Panc1 (cell line): ENCODE results near the gene CEACAM5. TPM values are rescaled to one million over a fixed set of nuclear protein-coding genes. Genes with fewer than 3 reads are reported as not detected.

Experiments
- ATAC-seq: fragments of 200-7000 bp; cut with Tn5 transposase; 2 replicates; pipeline ENCODE4 v1.9.1; 2020; ENCODE audit warnings: mild to moderate bottlenecking, moderate library complexity
- BruUV-seq: library from RNA; stranded (reverse); fragments of 400-500 nt; replicated peaks from 2 replicates; lab custom pipeline; 2021; lab: Mats Ljungman, UMichigan
- CTCF ChIA-PET: fragments of 300-600 bp; sonication (Branson Sonifier 250); formaldehyde crosslinking; loops from one replicate; lab custom pipeline; 2022; ENCODE audit warnings: antibody characterized with exemption; lab: Charles Lee
- POLR2A ChIA-PET: fragments of 300-600 bp; sonication (Branson Sonifier 250); formaldehyde crosslinking; loops from one replicate; lab custom pipeline; 2022; ENCODE audit warnings: antibody characterized with exemption; lab: Charles Lee
- DNase-seq: peaks from one replicate; pipeline ENCODE4 v3.0.0-alpha.2; 2010; ENCODE audit warnings: low read depth, low spot score
- H3K27ac ChIP-seq: 2 replicates; pipeline ENCODE4 v1.5.1; 2011; ENCODE audit warnings: mild to moderate bottlenecking, low read length, inconsistent platforms
- H3K27me3 ChIP-seq: fragments of 200-500 bp; sonication (Bioruptor generic); 2 replicates; pipeline ENCODE4 v1.6.0; 2014; ENCODE audit warnings: low read length, inconsistent platforms; ENCODE audit not compliant: control insufficient read depth, insufficient read depth
- H3K36me3 ChIP-seq: fragments of 200-500 bp; sonication (Bioruptor generic); 2 replicates; pipeline ENCODE4 v1.5.1; 2014; ENCODE audit warnings: inconsistent platforms, mild to moderate bottlenecking, low read length, moderate library complexity; ENCODE audit not compliant: control insufficient read depth, insufficient read depth
- H3K4me1 ChIP-seq: 2 replicates; pipeline ENCODE4 v1.5.1; 2011; ENCODE audit warnings: inconsistent platforms, mild to moderate bottlenecking, low read length, moderate library complexity; ENCODE audit not compliant: control insufficient read depth, insufficient read depth
- H3K4me3 ChIP-seq, 2 experiments: 2 replicates each; pipeline ENCODE4 v1.5.1; 2011 to 2012; ENCODE audit warnings: low read depth in 2 of 2, low read length in 2 of 2, mild to moderate bottlenecking in 2 of 2, inconsistent platforms in 1 of 2, moderate library complexity in 1 of 2
- H3K9me3 ChIP-seq: fragments of 200-500 bp; sonication (Bioruptor generic); 2 replicates; pipeline ENCODE4 v1.5.1; 2014; ENCODE audit warnings: low read depth, mild to moderate bottlenecking, inconsistent platforms, low read length, moderate library complexity; ENCODE audit not compliant: control insufficient read depth, insufficient read depth
- POLR2AphosphoS5 ChIP-seq: IDR thresholded peaks from 2 replicates; pipeline ENCODE4 v1.6.1; 2012; ENCODE audit warnings: mild to moderate bottlenecking, low read depth, low read length, moderate library complexity
- SIN3A ChIP-seq: IDR thresholded peaks from 2 replicates; pipeline ENCODE4 v1.6.1; 2012; ENCODE audit warnings: low read depth, mild to moderate bottlenecking, low read length, moderate library complexity, borderline replicate concordance; ENCODE audit not compliant: insufficient read depth
- TCF7L2 ChIP-seq: IDR thresholded peaks from 2 replicates; pipeline ENCODE4 v1.6.1; 2011; ENCODE audit warnings: mild to moderate bottlenecking, low read depth, low read length, inconsistent platforms
- in situ Hi-C: cut with HindIII; loops from 2 replicates; pipeline ENCODE4 v1.10.0; 2016; ENCODE audit warnings: low sequenced_read_pairs, low pct_unique_long_range_greater_than_20kb
- intact Hi-C: fragments of 100-400 bp; cut with micrococcal nuclease; formaldehyde crosslinking; loops from one replicate; pipeline ENCODE4 v1.10.0; 2022; ENCODE audit not compliant: unreplicated experiment
- total RNA-seq: library from RNA; stranded (reverse); gene quantifications from one replicate; pipeline ENCODE4 v1.2.1, GENCODE V29; 2021; ENCODE audit not compliant: unreplicated experiment
- TF ChIP-seq, protein P1 (sequence below): fragments of 450-650 bp; IDR thresholded peaks from 2 replicates; pipeline ENCODE4 v1.5.1; 2017; ENCODE audit warnings: mild to moderate bottlenecking
- TF ChIP-seq, protein P2 (sequence below), 2 experiments: IDR thresholded peaks; 2 replicates each; pipeline ENCODE4 v1.6.1; 2011 to 2012; ENCODE audit warnings: low read depth in 2 of 2, control low read depth in 1 of 2, low read length in 1 of 2, mild to moderate bottlenecking in 1 of 2, moderate library complexity in 1 of 2; ENCODE audit not compliant: insufficient read depth in 1 of 2

Gene CEACAM5
- total RNA-seq, 1 experiment from 2014 or later: 0.51 TPM

DNA sequence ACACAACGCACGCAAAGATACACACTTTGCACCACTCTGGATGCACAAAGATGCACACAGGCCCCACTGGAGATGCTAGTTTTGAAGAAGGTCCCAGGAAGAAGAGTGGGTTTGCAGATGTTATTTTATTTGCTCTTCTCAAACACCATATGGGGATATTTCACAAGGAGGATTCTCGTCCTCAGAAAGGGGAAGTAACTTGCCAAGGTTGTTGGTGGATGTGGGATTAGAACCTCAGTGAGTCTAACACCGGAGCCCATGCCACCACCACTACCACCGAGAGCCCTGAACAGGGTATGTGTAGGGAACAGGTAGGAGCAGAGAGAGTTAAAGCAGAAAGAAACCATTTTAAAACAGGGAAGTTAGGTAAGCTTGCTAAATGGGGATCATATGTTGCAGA is 37.3 kb downstream of the CEACAM5 start:
- TF ChIP-seq, protein P1, sequence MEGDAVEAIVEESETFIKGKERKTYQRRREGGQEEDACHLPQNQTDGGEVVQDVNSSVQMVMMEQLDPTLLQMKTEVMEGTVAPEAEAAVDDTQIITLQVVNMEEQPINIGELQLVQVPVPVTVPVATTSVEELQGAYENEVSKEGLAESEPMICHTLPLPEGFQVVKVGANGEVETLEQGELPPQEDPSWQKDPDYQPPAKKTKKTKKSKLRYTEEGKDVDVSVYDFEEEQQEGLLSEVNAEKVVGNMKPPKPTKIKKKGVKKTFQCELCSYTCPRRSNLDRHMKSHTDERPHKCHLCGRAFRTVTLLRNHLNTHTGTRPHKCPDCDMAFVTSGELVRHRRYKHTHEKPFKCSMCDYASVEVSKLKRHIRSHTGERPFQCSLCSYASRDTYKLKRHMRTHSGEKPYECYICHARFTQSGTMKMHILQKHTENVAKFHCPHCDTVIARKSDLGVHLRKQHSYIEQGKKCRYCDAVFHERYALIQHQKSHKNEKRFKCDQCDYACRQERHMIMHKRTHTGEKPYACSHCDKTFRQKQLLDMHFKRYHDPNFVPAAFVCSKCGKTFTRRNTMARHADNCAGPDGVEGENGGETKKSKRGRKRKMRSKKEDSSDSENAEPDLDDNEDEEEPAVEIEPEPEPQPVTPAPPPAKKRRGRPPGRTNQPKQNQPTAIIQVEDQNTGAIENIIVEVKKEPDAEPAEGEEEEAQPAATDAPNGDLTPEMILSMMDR: no peak
- TF ChIP-seq, protein P2, sequence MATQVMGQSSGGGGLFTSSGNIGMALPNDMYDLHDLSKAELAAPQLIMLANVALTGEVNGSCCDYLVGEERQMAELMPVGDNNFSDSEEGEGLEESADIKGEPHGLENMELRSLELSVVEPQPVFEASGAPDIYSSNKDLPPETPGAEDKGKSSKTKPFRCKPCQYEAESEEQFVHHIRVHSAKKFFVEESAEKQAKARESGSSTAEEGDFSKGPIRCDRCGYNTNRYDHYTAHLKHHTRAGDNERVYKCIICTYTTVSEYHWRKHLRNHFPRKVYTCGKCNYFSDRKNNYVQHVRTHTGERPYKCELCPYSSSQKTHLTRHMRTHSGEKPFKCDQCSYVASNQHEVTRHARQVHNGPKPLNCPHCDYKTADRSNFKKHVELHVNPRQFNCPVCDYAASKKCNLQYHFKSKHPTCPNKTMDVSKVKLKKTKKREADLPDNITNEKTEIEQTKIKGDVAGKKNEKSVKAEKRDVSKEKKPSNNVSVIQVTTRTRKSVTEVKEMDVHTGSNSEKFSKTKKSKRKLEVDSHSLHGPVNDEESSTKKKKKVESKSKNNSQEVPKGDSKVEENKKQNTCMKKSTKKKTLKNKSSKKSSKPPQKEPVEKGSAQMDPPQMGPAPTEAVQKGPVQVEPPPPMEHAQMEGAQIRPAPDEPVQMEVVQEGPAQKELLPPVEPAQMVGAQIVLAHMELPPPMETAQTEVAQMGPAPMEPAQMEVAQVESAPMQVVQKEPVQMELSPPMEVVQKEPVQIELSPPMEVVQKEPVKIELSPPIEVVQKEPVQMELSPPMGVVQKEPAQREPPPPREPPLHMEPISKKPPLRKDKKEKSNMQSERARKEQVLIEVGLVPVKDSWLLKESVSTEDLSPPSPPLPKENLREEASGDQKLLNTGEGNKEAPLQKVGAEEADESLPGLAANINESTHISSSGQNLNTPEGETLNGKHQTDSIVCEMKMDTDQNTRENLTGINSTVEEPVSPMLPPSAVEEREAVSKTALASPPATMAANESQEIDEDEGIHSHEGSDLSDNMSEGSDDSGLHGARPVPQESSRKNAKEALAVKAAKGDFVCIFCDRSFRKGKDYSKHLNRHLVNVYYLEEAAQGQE (IDR thresholded peaks at IDR 0.05; ENCODE audit: insufficient read depth in 1 of 2, low read depth in 2 of 2, low read length in 1 of 2): no peak
- TF ChIP-seq TCF7L2 (no peak), SIN3A (no peak), POLR2AphosphoS5 (no peak)
- Histone ChIP-seq H3K4me1 (no peaks in the 10 kb centered on the region), H3K9me3 (no peaks in the 10 kb centered on the region), H3K27me3 (no peaks in the 10 kb centered on the region; the same call in 1 of the 2 replicates), H3K36me3 (no peaks in the 10 kb centered on the region), H3K27ac (no peak overlapping the region), H3K4me3 (no peak overlapping the region)
- DNase-seq (no peak), ATAC-seq (no peak)
- in situ Hi-C loops (no loop called here), intact Hi-C loops (loop anchor here (2.0 to 5.0 kb wide), 2 partner anchors 39 to 103 kb away; no protein-coding TSS in a partner anchor)
- no TSS peak for BruUV-seq
- ChIA-PET POLR2A (no interaction called here), CTCF (interaction anchor here (1.0 to 2.0 kb wide), 2 partner anchors 39 to 104 kb away, joined by 3 to 11 read pairs; no protein-coding TSS in a partner anchor)

DNA sequence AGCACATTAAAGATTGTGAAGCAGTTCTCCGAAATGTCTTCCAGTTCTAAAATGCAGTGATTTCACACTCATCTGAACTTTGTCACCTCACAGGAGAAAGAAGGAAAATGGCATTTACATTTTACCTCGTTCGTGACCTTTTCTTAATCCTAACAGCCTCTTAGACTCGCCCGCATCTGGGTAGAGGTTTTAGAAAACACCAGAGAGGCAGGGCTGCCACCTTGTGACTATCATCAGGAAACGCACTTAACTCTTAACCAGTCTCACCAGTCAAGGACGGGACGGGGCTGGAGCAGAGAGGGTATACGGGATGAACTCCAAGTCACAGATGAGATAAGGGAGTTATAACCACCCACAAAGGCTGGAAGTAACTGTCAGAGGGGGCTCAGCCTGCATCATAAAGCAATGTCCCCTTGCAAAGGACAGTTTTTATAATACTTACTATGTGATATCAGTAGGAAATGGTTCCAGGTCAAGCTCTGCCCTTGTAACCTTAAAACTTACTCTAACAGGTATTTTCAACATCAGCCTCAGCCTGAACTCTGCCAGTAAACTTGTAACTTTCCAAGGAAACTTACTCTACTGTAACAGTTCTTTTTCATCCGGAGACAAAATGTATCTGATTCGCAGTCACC is 38.3 kb downstream of the CEACAM5 start:
- H3K27me3 ChIP-seq: no peaks in the 10 kb centered on the region; the same call in 1 of the 2 replicates
- TF ChIP-seq POLR2AphosphoS5: no peak
- TF ChIP-seq, protein P1: peak; percentile 80
- H3K9me3 ChIP-seq: no peaks in the 10 kb centered on the region
- in situ Hi-C loops: no loop called here
- DNase-seq (no peak), ATAC-seq (peak; percentile 96)
- no peak overlapping the region for H3K4me3 ChIP-seq
- ChIA-PET CTCF (interaction anchor here (2.0 kb wide), 1 partner anchor 40 kb away, joined by 11 read pairs; no protein-coding TSS in a partner anchor), POLR2A (interaction anchor here (0.6 kb wide), 1 partner anchor 26 kb away, joined by 4 read pairs; no protein-coding TSS in a partner anchor)
- intact Hi-C loops: loop anchor here (2.0 to 5.0 kb wide), 2 partner anchors 40 to 104 kb away; no protein-coding TSS in a partner anchor
- no peak overlapping the region for H3K27ac ChIP-seq
- no TSS peak for BruUV-seq
- no peaks in the 10 kb centered on the region for H3K4me1 ChIP-seq
- no peaks in the 10 kb centered on the region for H3K36me3 ChIP-seq
